Measurements from ENCODE around the gene DMRT3. TPM values are rescaled to one million over a fixed set of nuclear protein-coding genes. Genes with fewer than 3 reads are reported as not detected.

DMRT3 gene
- total and polyA plus RNA-seq, 2 donors (not counting 1 experiment from before 2014, with no cell fraction given), result not detected

- intact Hi-C loops (cut with micrococcal nuclease), result no loop called here
- no peaks in the 10 kb centered on the region for H3K36me3 ChIP-seq (replicated peaks in 1 of 2; ENCODE audit: control extremely low read depth in 1 of 2, control insufficient read depth in 1 of 2, extremely low read depth in 1 of 2, insufficient read depth in 2 of 2, low read length in 1 of 2)
- POLR2A ChIA-PET, result interaction anchor here (0.7 kb wide), 1 partner anchor 305 kb away, joined by 3 read pairs; no protein-coding TSS in a partner anchor
- Mint-ChIP-seq H3K27ac (no peak overlapping the region), H3K4me3 (no peak overlapping the region), H3K4me1 (peaks cover 5% of the 10 kb centered on the region), H3K9me3 (ENCODE audit: insufficient read depth) (no peaks in the 10 kb centered on the region), H3K27me3 (peaks cover 20% of the 10 kb centered on the region)
- no peak overlapping the region for H3K27ac ChIP-seq (ENCODE audit: low read length in 2 of 2)
- no peak for DNase-seq
- H2AFZ ChIP-seq (ENCODE audit: insufficient read depth, low read depth, low read length, poor library complexity, severe bottlenecking), result no peak overlapping the region
- H3K4me3 ChIP-seq (ENCODE audit: control extremely low read depth in 1 of 5, extremely low read depth in 1 of 5, insufficient read depth in 1 of 5, low read depth in 2 of 5, low read length in 4 of 5), result no peak overlapping the region
- H4K20me1 ChIP-seq (ENCODE audit: control insufficient read depth, insufficient read depth, low read length, poor library complexity, severe bottlenecking), result no peaks in the 10 kb centered on the region
- no peak overlapping the region for H3K9ac ChIP-seq (ENCODE audit: low read length)
- no peaks in the 10 kb centered on the region for H3K79me2 ChIP-seq (ENCODE audit: control insufficient read depth, insufficient read depth, low read length)
- H3K4me2 ChIP-seq (replicated peaks; ENCODE audit: low read depth, low read length, poor library complexity, severe bottlenecking), result no peak overlapping the region
- peaks cover 0 to 12% (median 2%) of the 10 kb centered on the region in 4 experiments for H3K27me3 ChIP-seq (replicated peaks in 1 of 4; ENCODE audit: control extremely low read depth in 1 of 4, control insufficient read depth in 3 of 4, insufficient read depth in 4 of 4, low read length in 3 of 4)
- no peak for TF ChIP-seq CTCF (IDR thresholded peaks at IDR 0.05)
- no peak for TF ChIP-seq EZH2 (IDR thresholded peaks at IDR 0.05; ENCODE audit: borderline replicate concordance, insufficient read depth, low read depth, low read length, poor library complexity, severe bottlenecking)
- H3K9me3 ChIP-seq (ENCODE audit: control extremely low read depth in 1 of 3, control insufficient read depth in 2 of 3, insufficient read depth in 1 of 3, low read length in 2 of 3), result peaks cover 0 to 14% (median 7%) of the 10 kb centered on the region in 3 donors
- 100% methylated on average over 2 of the region's 4 CpGs for WGBS (ENCODE audit: insufficient coverage)
- H3K4me1 ChIP-seq (ENCODE audit: control insufficient read depth in 2 of 2, insufficient read depth in 2 of 2, low read length in 2 of 2), result no peaks in the 10 kb centered on the region
- CTCF ChIA-PET, result no interaction called here
- no peak for ATAC-seq (ENCODE audit: low read depth)
Observed at GRCh38 chr9:995192-995591, 18.7 kb downstream of the DMRT3 start.

GRCh38 chr9:995781-996180 lies 19.3 kb downstream of the DMRT3 start:
- ATAC-seq (ENCODE audit: low read depth) (no peak), DNase-seq (no peak)
- Histone ChIP-seq H3K9ac (ENCODE audit: low read length) (no peak overlapping the region), H4K20me1 (ENCODE audit: control insufficient read depth, insufficient read depth, low read length, poor library complexity, severe bottlenecking) (no peaks in the 10 kb centered on the region), H3K79me2 (ENCODE audit: control insufficient read depth, insufficient read depth, low read length) (no peaks in the 10 kb centered on the region), H3K9me3 (ENCODE audit: control extremely low read depth in 1 of 3, control insufficient read depth in 2 of 3, insufficient read depth in 1 of 3, low read length in 2 of 3) (peaks cover 0 to 14% (median 7%) of the 10 kb centered on the region in 3 donors), H3K4me1 (ENCODE audit: control insufficient read depth in 2 of 2, insufficient read depth in 2 of 2, low read length in 2 of 2) (no peaks in the 10 kb centered on the region), H3K27me3 (replicated peaks in 1 of 4; ENCODE audit: control extremely low read depth in 1 of 4, control insufficient read depth in 3 of 4, insufficient read depth in 4 of 4, low read length in 3 of 4) (peaks cover 0 to 8% (median 2%) of the 10 kb centered on the region in 4 experiments), H3K27ac (ENCODE audit: low read length in 2 of 2) (no peak overlapping the region), H3K4me2 (replicated peaks; ENCODE audit: low read depth, low read length, poor library complexity, severe bottlenecking) (no peak overlapping the region), H3K36me3 (replicated peaks in 1 of 2; ENCODE audit: control extremely low read depth in 1 of 2, control insufficient read depth in 1 of 2, extremely low read depth in 1 of 2, insufficient read depth in 2 of 2, low read length in 1 of 2) (no peaks in the 10 kb centered on the region), H2AFZ (ENCODE audit: insufficient read depth, low read depth, low read length, poor library complexity, severe bottlenecking) (no peak overlapping the region), H3K4me3 (ENCODE audit: control extremely low read depth in 1 of 5, extremely low read depth in 1 of 5, insufficient read depth in 1 of 5, low read depth in 2 of 5, low read length in 4 of 5) (no peak overlapping the region)
- 68% methylated on average over 3 of the region's 3 CpGs for WGBS (ENCODE audit: insufficient coverage)
- CTCF ChIA-PET, result interaction anchor here (1.2 kb wide), 1 partner anchor 9 kb away, joined by 4 read pairs; no protein-coding TSS in a partner anchor
- H3K27me3 Mint-ChIP-seq, result peaks cover 16% of the 10 kb centered on the region
- H3K4me3 Mint-ChIP-seq, result no peak overlapping the region
- H3K27ac Mint-ChIP-seq, result no peak overlapping the region
- POLR2A ChIA-PET, result no interaction called here
- no peak for TF ChIP-seq CTCF (IDR thresholded peaks at IDR 0.05)
- TF ChIP-seq EZH2 (IDR thresholded peaks at IDR 0.05; ENCODE audit: borderline replicate concordance, insufficient read depth, low read depth, low read length, poor library complexity, severe bottlenecking), result no peak
- intact Hi-C loops (cut with micrococcal nuclease), result no loop called here
- H3K9me3 Mint-ChIP-seq (ENCODE audit: insufficient read depth), result no peaks in the 10 kb centered on the region
- H3K4me1 Mint-ChIP-seq, result peaks cover 5% of the 10 kb centered on the region

Data from B cell (primary cell).